Neural crest cell (in vitro differentiated cells): Measurements from ENCODE around the gene INAVA. TPM values are rescaled to one million over a fixed set of nuclear protein-coding genes. Genes with fewer than 3 reads are reported as not detected.
A peak's percentile ranks its signal among the peaks of the same experiment; 100 is the strongest.

Source experiments
- DNase-seq: peaks from one replicate; pipeline ENCODE4 v3.0.0; 2021; ENCODE audit warnings: low read depth, mixed read lengths, low spot score
- H3K27ac Mint-ChIP-seq: one replicate; pipeline ENCODE4 v1.8.0; 2021; ENCODE audit warnings: mild to moderate bottlenecking, mixed read lengths; ENCODE audit not compliant: unreplicated experiment
- H3K27me3 Mint-ChIP-seq: 2 replicates; pipeline ENCODE4 v1.8.0; 2021; ENCODE audit warnings: low read depth, mild to moderate bottlenecking, mixed read lengths
- H3K36me3 Mint-ChIP-seq: 2 replicates; pipeline ENCODE4 v1.8.0; 2021; ENCODE audit warnings: low read depth, mild to moderate bottlenecking, mixed read lengths
- H3K4me1 Mint-ChIP-seq: 2 replicates; pipeline ENCODE4 v1.8.0; 2021; ENCODE audit warnings: mixed read lengths
- H3K4me3 Mint-ChIP-seq: one replicate; pipeline ENCODE4 v1.8.0; 2021; ENCODE audit warnings: mild to moderate bottlenecking, mixed read lengths
- H3K9me3 Mint-ChIP-seq: 2 replicates; pipeline ENCODE4 v1.8.0; 2021; ENCODE audit warnings: mixed read lengths
- CTCF ChIP-seq: fragments of 200-600 bp; sonication (generic); conservative IDR thresholded peaks from 2 replicates; pipeline ENCODE4 v1.5.0; 2021; ENCODE audit warnings: antibody characterized with exemption, mild to moderate bottlenecking
- long read RNA-seq: library from polyadenylated mRNA; unstranded; transcript quantifications from one replicate; pipeline ENCODE4 v2.0.0, GENCODE V29; 2020
- total RNA-seq: library from RNA; stranded (reverse); gene quantifications from 2 replicates; pipeline ENCODE4 v1.2.1, GENCODE V29; 2021

Gene INAVA
- total RNA-seq = 50.4 and 51.8 TPM in 2 replicates
- long read RNA-seq, partial matches to known transcripts = 0 of 11 reads
- long read RNA-seq, other reads (novel, unspliced or antisense) = 11 of 11 reads

DNA sequence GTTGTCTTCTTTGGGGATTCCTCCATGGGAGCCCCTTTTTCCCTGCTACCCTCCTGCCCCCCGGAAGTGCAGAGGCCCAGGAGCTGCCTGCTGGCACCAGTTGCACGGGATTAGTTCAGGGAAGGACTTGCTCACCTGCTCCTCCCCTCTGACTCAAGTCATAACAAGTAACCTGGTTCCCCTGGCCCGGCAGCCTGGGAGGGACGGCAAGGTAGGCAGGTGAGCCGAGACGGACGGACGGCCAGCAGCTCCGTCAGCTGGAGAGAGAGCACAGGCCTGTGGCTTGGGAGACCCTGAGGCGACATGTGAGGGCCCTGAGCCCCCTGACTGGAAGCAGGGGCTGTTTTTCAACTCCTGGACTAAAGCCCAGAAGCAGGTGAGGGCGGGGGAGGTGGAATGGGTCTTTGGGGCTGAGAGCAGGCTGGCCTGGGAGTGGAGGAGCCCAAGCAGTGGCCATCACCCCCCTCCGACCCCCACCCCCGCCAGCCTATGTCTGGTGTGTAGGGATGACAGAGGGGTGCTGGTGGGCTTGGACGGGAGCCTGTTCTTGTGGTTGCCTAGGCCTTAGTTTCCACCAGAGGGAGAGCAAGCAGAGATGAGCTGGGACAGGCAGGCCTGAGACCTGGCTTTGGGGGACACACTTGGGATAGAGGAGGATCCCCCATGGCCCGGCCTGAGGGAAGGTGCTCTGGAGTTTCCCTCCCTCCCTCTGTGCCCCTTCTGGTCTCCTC lies at the start of gene INAVA:
Gene INAVA (plus strand): TSS at position 189 of the 731 bp plus-strand sequence. CDS start 3,501 bp downstream, outside the sequence.
- H3K27me3 Mint-ChIP-seq = no peaks in the 10 kb centered on the region
- no peak for TF ChIP-seq CTCF
- peak within 1 kb of the TSS; percentile 12 for H3K27ac Mint-ChIP-seq
- peak within 1 kb of the TSS; percentile 99 for H3K4me3 Mint-ChIP-seq
- DNase-seq = no peak
- no peaks in the 10 kb centered on the region for H3K9me3 Mint-ChIP-seq
- peaks cover 59% of the 10 kb centered on the region for H3K4me1 Mint-ChIP-seq
- H3K36me3 Mint-ChIP-seq = peaks cover 4% of the 10 kb centered on the region

GRCh38 chr1:200845360-200845759 lies 49.3 kb upstream of the INAVA start:
- Mint-ChIP-seq H3K36me3 (peaks cover 25% of the 10 kb centered on the region), H3K27ac (no peak overlapping the region), H3K27me3 (no peaks in the 10 kb centered on the region), H3K4me3 (no peak overlapping the region), H3K9me3 (no peaks in the 10 kb centered on the region), H3K4me1 (peaks cover 14% of the 10 kb centered on the region)
- no peak for TF ChIP-seq CTCF
- no peak for DNase-seq

GRCh38 chr1:200846398-200846797 lies 48.3 kb upstream of the INAVA start:
- H3K27me3 Mint-ChIP-seq = no peaks in the 10 kb centered on the region
- TF ChIP-seq CTCF = no peak
- no peaks in the 10 kb centered on the region for H3K9me3 Mint-ChIP-seq
- H3K27ac Mint-ChIP-seq = no peak overlapping the region
- peaks cover 14% of the 10 kb centered on the region for H3K4me1 Mint-ChIP-seq
- H3K36me3 Mint-ChIP-seq = peaks cover 28% of the 10 kb centered on the region
- no peak for DNase-seq
- H3K4me3 Mint-ChIP-seq = no peak overlapping the region

GRCh38 chr1:200849430-200849829 lies 45.3 kb upstream of the INAVA start:
- H3K9me3 Mint-ChIP-seq = no peaks in the 10 kb centered on the region

GRCh38 chr1:200850554-200850953 lies 44.1 kb upstream of the INAVA start:
- H3K27ac Mint-ChIP-seq = no peak overlapping the region
- no peak for DNase-seq
- no peak overlapping the region for H3K4me3 Mint-ChIP-seq
- H3K27me3 Mint-ChIP-seq = no peaks in the 10 kb centered on the region
- H3K36me3 Mint-ChIP-seq = peaks cover 31% of the 10 kb centered on the region
- peaks cover 9% of the 10 kb centered on the region for H3K4me1 Mint-ChIP-seq
- no peak for TF ChIP-seq CTCF
- no peaks in the 10 kb centered on the region for H3K9me3 Mint-ChIP-seq

More at GRCh38 chr1:200849430-200849829, 45.3 kb upstream of the INAVA start:
- no peak for TF ChIP-seq CTCF
- DNase-seq = no peak
- Mint-ChIP-seq H3K27ac (no peak overlapping the region), H3K27me3 (no peaks in the 10 kb centered on the region), H3K4me1 (peaks cover 14% of the 10 kb centered on the region), H3K36me3 (peaks cover 31% of the 10 kb centered on the region), H3K4me3 (no peak overlapping the region)
